GM13976 (cell line): ENCODE measurements around the gene SBNO1.

Experiments
- DNase-seq: peaks from one replicate; pipeline ENCODE4 v3.0.0; 2012; ENCODE audit warnings: low spot score
- CTCF ChIP-seq: IDR thresholded peaks from 2 replicates; pipeline ENCODE4 v1.5.1; 2012; ENCODE audit warnings: borderline replicate concordance, mild to moderate bottlenecking; ENCODE audit not compliant: insufficient read depth; ENCODE audit errors: extremely low read depth, missing control alignments, control extremely low read depth
- in situ Hi-C: fragments of 300-500 bp; cut with MboI; formaldehyde crosslinking; loops from one replicate; pipeline ENCODE4 v1.12.0; 2022; ENCODE audit warnings: low sequenced_read_pairs, mixed read lengths, inconsistent platforms; ENCODE audit not compliant: unreplicated experiment

Gene SBNO1

GRCh38 chr12:123284669-123285068 lies 80.0 kb downstream of the SBNO1 start:
- DNase-seq: no peak
- in situ Hi-C loops: no loop called here
- TF ChIP-seq CTCF: no peak

- DNase-seq: no peak
- no peak for TF ChIP-seq CTCF
- in situ Hi-C loops: no loop called here
Observed at GRCh38 chr12:123283461-123283860, 81.2 kb downstream of the SBNO1 start.

- no peak for TF ChIP-seq CTCF
- in situ Hi-C loops: no loop called here
Observed at GRCh38 chr12:123282111-123282510, 82.5 kb downstream of the SBNO1 start.

GRCh38 chr12:123280971-123281370 lies 83.7 kb downstream of the SBNO1 start:
- DNase-seq: no peak
- TF ChIP-seq CTCF: no peak
- in situ Hi-C loops: no loop called here

More at GRCh38 chr12:123282111-123282510, 82.5 kb downstream of the SBNO1 start:
- DNase-seq: no peak

GRCh38 chr12:123278101-123278627 lies 86.5 kb downstream of the SBNO1 start:
- in situ Hi-C loops: no loop called here
- no peak for TF ChIP-seq CTCF
- DNase-seq: peak; percentile 78

- no peak for TF ChIP-seq CTCF
- in situ Hi-C loops: no loop called here
- no peak for DNase-seq
Observed at GRCh38 chr12:123273166-123273565, 91.5 kb downstream of the SBNO1 start.
